Measurements from ENCODE around the gene STAT1. TPM values are rescaled to one million over a fixed set of nuclear protein-coding genes. Genes with fewer than 3 reads are reported as not detected.
"Not testable (repeated sequence)": the region's sequence is repeated elsewhere in the genome, so short reads cannot be mapped to it uniquely, and the experiment has no call there.

Gene STAT1
- total RNA-seq, 4 donors from 2014 or later, result 23.2 to 67.8 (median 52.2) TPM

- H3K4me1 ChIP-seq, result no peaks in the 10 kb centered on the region
- H3K36me3 ChIP-seq, result peaks cover 0 to 41% (median 16%) of the 10 kb centered on the region in 4 donors
- intact Hi-C loops (cut with DNase I; ENCODE audit: low total_unique reads) (no loop called here), in situ Hi-C loops (cut with MboI; ENCODE audit: low pct_ligation_motif_present in 1 of 4, low pct_unique_long_range_greater_than_20kb in 1 of 4, low sequenced_read_pairs in 3 of 4) (no loop called here)
- no peak overlapping the region for H3K4me3 ChIP-seq
- DNase-seq, result no peak
- no peaks in the 10 kb centered on the region for H3K27me3 ChIP-seq
- 88 to 92% methylated on average over 2 of the region's 2 CpGs for WGBS, 2 donors (ENCODE audit: low coverage in 1 of 2)
- no peak for TF ChIP-seq POLR2A (IDR thresholded peaks at IDR 0.05)
- H3K27ac ChIP-seq, result no peak overlapping the region
- H3K9me3 ChIP-seq, result no peaks in the 10 kb centered on the region
Observed at GRCh38 chr2:190963088-190963487, 50.9 kb downstream of the STAT1 start.

- intact Hi-C loops (cut with DNase I; ENCODE audit: low total_unique reads), result no loop called here
- no peak overlapping the region for H3K27ac ChIP-seq
Observed at GRCh38 chr2:190961918-190962487, 52.0 kb downstream of the STAT1 start.

GRCh38 chr2:190961117-190961516, 52.9 kb downstream of the STAT1 start:
- WGBS, 2 donors (ENCODE audit: low coverage in 1 of 2), result 97 to 100% methylated on average over 1 to 5 of the region's 5 CpGs
- in situ Hi-C loops (cut with MboI; ENCODE audit: low pct_ligation_motif_present in 1 of 4, low pct_unique_long_range_greater_than_20kb in 1 of 4, low sequenced_read_pairs in 3 of 4), result not testable (repeated sequence)

More at GRCh38 chr2:190961918-190962487, 52.0 kb downstream of the STAT1 start:
- Histone ChIP-seq H3K36me3 (peaks cover 0 to 31% (median 14%) of the 10 kb centered on the region in 4 donors), H3K4me1 (no peaks in the 10 kb centered on the region), H3K27me3 (no peaks in the 10 kb centered on the region), H3K9me3 (no peaks in the 10 kb centered on the region), H3K4me3 (no peak overlapping the region)
- no peak for TF ChIP-seq EP300 (IDR thresholded peaks at IDR 0.05; ENCODE audit: low read depth)
- no peak for TF ChIP-seq CTCF (IDR thresholded peaks at IDR 0.05)
- no peak for TF ChIP-seq POLR2A (IDR thresholded peaks at IDR 0.05)
- peak in 1 of 3 donors; percentile 3 for TF ChIP-seq POLR2AphosphoS5 (IDR thresholded peaks at IDR 0.05)
- in situ Hi-C loops (cut with MboI; ENCODE audit: low pct_ligation_motif_present in 1 of 4, low pct_unique_long_range_greater_than_20kb in 1 of 4, low sequenced_read_pairs in 3 of 4), result no loop called here
- no peak for DNase-seq
- 78% methylated on average over 1 to 2 of the region's 2 CpGs for WGBS, 2 donors (ENCODE audit: low coverage in 1 of 2)

GRCh38 chr2:190959911-190960788, 53.8 kb downstream of the STAT1 start:
- no peak for DNase-seq
- 76 to 83% methylated on average over 4 to 5 of the region's 5 CpGs for WGBS, 2 donors (ENCODE audit: low coverage in 1 of 2)
- in situ Hi-C loops (cut with MboI; ENCODE audit: low pct_ligation_motif_present in 1 of 4, low pct_unique_long_range_greater_than_20kb in 1 of 4, low sequenced_read_pairs in 3 of 4) (no loop called here), intact Hi-C loops (cut with DNase I; ENCODE audit: low total_unique reads) (no loop called here)
- no peak overlapping the region for H3K27ac ChIP-seq
- no peaks in the 10 kb centered on the region for H3K4me1 ChIP-seq
- H3K4me3 ChIP-seq, result no peak overlapping the region
- H3K36me3 ChIP-seq, result peaks cover 0 to 22% (median 10%) of the 10 kb centered on the region in 4 donors
- H3K9me3 ChIP-seq, result peaks cover 0 to 4% of the 10 kb centered on the region in 2 donors
- no peak for TF ChIP-seq CTCF (IDR thresholded peaks at IDR 0.05)
- H3K27me3 ChIP-seq, result no peaks in the 10 kb centered on the region

More at GRCh38 chr2:190961117-190961516, 52.9 kb downstream of the STAT1 start:
- H3K27ac ChIP-seq; intact Hi-C loops (cut with DNase I; ENCODE audit: low total_unique reads); H3K4me1 ChIP-seq; H3K4me3 ChIP-seq; DNase-seq; H3K27me3 ChIP-seq; H3K9me3 ChIP-seq: not testable (repeated sequence)
- peaks cover 0 to 27% (median 14%) of the 10 kb centered on the region in 4 donors for H3K36me3 ChIP-seq

GRCh38 chr2:190953257-190953656, 60.7 kb downstream of the STAT1 start:
- peaks cover 0 to 6% (median 2%) of the 10 kb centered on the region in 4 donors for H3K4me1 ChIP-seq
- 61 to 65% methylated on average over 4 of the region's 4 CpGs for WGBS, 2 donors (ENCODE audit: low coverage in 1 of 2)
- TF ChIP-seq EP300 (IDR thresholded peaks at IDR 0.05; ENCODE audit: low read depth) (no peak), CTCF (IDR thresholded peaks at IDR 0.05) (no peak), POLR2AphosphoS5 (IDR thresholded peaks at IDR 0.05) (no peak), POLR2A (IDR thresholded peaks at IDR 0.05) (no peak)
- H3K27me3 ChIP-seq, result no peaks in the 10 kb centered on the region
- DNase-seq, result no peak
- intact Hi-C loops (cut with DNase I; ENCODE audit: low total_unique reads), result no loop called here
- H3K9me3 ChIP-seq, result peaks cover 0 to 4% of the 10 kb centered on the region in 2 donors
- in situ Hi-C loops (cut with MboI; ENCODE audit: low pct_ligation_motif_present in 1 of 4, low pct_unique_long_range_greater_than_20kb in 1 of 4, low sequenced_read_pairs in 3 of 4), result no loop called here
- no peak overlapping the region for H3K27ac ChIP-seq
- H3K36me3 ChIP-seq, result no peaks in the 10 kb centered on the region
- no peak overlapping the region for H3K4me3 ChIP-seq
